CD14-positive monocyte (primary cell): ENCODE data around the gene EGFL8. TPM values are rescaled to one million over a fixed set of nuclear protein-coding genes. Genes with fewer than 3 reads are reported as not detected.

Experiments
- DNase-seq, 3 donors: peaks; one replicate each; pipeline ENCODE4 v3.0.0-alpha.2; 2011 to 2022
- H2AFZ ChIP-seq: 2 replicates; pipeline ENCODE4 v1.6.0; 2012; ENCODE audit warnings: mild to moderate bottlenecking, low read depth, low read length, inconsistent platforms; ENCODE audit not compliant: insufficient read depth, poor library complexity, severe bottlenecking
- H3K27ac ChIP-seq, 2 donors: 1 replicate in 1 of 2; 2 replicates in 1 of 2; pipeline ENCODE4 v1.5.1; 2012 to 2013; ENCODE audit warnings: low read length in 2 of 2, control low read depth in 1 of 2, inconsistent platforms in 1 of 2, low read depth in 1 of 2, mild to moderate bottlenecking in 1 of 2
- H3K27me3 ChIP-seq, 2 donors: one replicate each; pipeline versions ENCODE4 v1.6.0 to v1.6.1; 2011 to 2013; ENCODE audit warnings: low read length in 2 of 2; ENCODE audit not compliant: control insufficient read depth in 2 of 2, insufficient read depth in 2 of 2
- H3K36me3 ChIP-seq, 2 donors: replicated peaks in 1 of 2; 1 replicate in 1 of 2; 2 replicates in 1 of 2; pipeline versions ENCODE4 v1.5.1 to v1.6.1; 2012 to 2013; ENCODE audit warnings: low read length in 2 of 2, control low read depth in 1 of 2, inconsistent platforms in 1 of 2, mild to moderate bottlenecking in 1 of 2; ENCODE audit not compliant: insufficient read depth in 2 of 2, control insufficient read depth in 1 of 2
- H3K4me1 ChIP-seq, 2 donors: 1 replicate in 1 of 2; 2 replicates in 1 of 2; pipeline versions ENCODE4 v1.5.1 to v1.6.1; 2012 to 2013; ENCODE audit warnings: low read length in 2 of 2, control low read depth in 1 of 2, inconsistent platforms in 1 of 2, mild to moderate bottlenecking in 1 of 2, moderate library complexity in 1 of 2; ENCODE audit not compliant: insufficient read depth in 2 of 2, control insufficient read depth in 1 of 2
- H3K4me2 ChIP-seq: replicated peaks from 2 replicates; pipeline ENCODE3; 2012; ENCODE audit warnings: low read length, moderate library complexity, mild to moderate bottlenecking; ENCODE audit not compliant: poor library complexity, severe bottlenecking; ENCODE audit errors: extremely low read depth
- H3K4me3 ChIP-seq, 3 experiments: fragments of 200-600 bp in 1 of 3; sonication (generic) in 1 of 3; replicated peaks in 1 of 3; 1 replicate in 2 of 3; 2 replicates in 1 of 3; pipeline ENCODE4 v1.5.1; 2011 to 2013; ENCODE audit warnings: low read length in 3 of 3, mild to moderate bottlenecking in 3 of 3, control low read depth in 2 of 3, low read depth in 2 of 3, inconsistent platforms in 1 of 3, moderate library complexity in 1 of 3
- H3K79me2 ChIP-seq: 2 replicates; pipeline ENCODE4 v1.6.0; 2012; ENCODE audit warnings: mild to moderate bottlenecking, control low read depth, inconsistent platforms, low read length, moderate library complexity; ENCODE audit not compliant: insufficient read depth
- H3K9ac ChIP-seq: 2 replicates; pipeline ENCODE4 v1.6.0; 2017; ENCODE audit warnings: low read length, mild to moderate bottlenecking; ENCODE audit not compliant: insufficient read depth, poor library complexity, severe bottlenecking
- H3K9me3 ChIP-seq, 2 donors: replicated peaks in 1 of 2; 1 replicate in 1 of 2; 2 replicates in 1 of 2; pipeline versions ENCODE4 v1.5.1 to v1.6.1; 2012 to 2013; ENCODE audit warnings: low read length in 2 of 2, control low read depth in 1 of 2; ENCODE audit not compliant: control insufficient read depth in 1 of 2, insufficient read depth in 1 of 2
- H4K20me1 ChIP-seq: 2 replicates; pipeline ENCODE4 v1.6.0; 2012; ENCODE audit warnings: mild to moderate bottlenecking, low read length, control low read depth, moderate library complexity; ENCODE audit not compliant: insufficient read depth
- H3K27ac Mint-ChIP-seq, 7 donors: one replicate each; pipeline ENCODE4 v1.8.0; 2020; ENCODE audit warnings: mild to moderate bottlenecking in 7 of 7, mixed read lengths in 7 of 7, moderate library complexity in 6 of 7, inconsistent platforms in 2 of 7
- H3K27me3 Mint-ChIP-seq, 3 donors: one replicate each; pipeline ENCODE4 v1.8.0; 2021 to 2022; ENCODE audit warnings: low read depth in 3 of 3, mild to moderate bottlenecking in 3 of 3, mixed read lengths in 3 of 3, moderate library complexity in 3 of 3, inconsistent platforms in 1 of 3
- H3K36me3 Mint-ChIP-seq, 2 donors: one replicate each; pipeline ENCODE4 v1.8.0; 2020; ENCODE audit warnings: mixed read lengths in 2 of 2, inconsistent platforms in 1 of 2, mild to moderate bottlenecking in 1 of 2
- H3K4me1 Mint-ChIP-seq: one replicate; pipeline ENCODE4 v1.8.0; 2020; ENCODE audit warnings: mild to moderate bottlenecking, mixed read lengths
- H3K4me3 Mint-ChIP-seq, 2 donors: one replicate each; pipeline ENCODE4 v1.8.0; 2020; ENCODE audit warnings: mild to moderate bottlenecking in 2 of 2, mixed read lengths in 2 of 2, moderate library complexity in 1 of 2
- H3K9me3 Mint-ChIP-seq, 7 donors: one replicate each; pipeline ENCODE4 v1.8.0; 2020 to 2022; ENCODE audit warnings: mixed read lengths in 7 of 7, mild to moderate bottlenecking in 6 of 7, moderate library complexity in 6 of 7, inconsistent platforms in 2 of 7
- CTCF ChIP-seq: fragments of 200-600 bp; IDR thresholded peaks from one replicate; pipeline ENCODE4 v1.8.0; 2022; ENCODE audit warnings: antibody characterized with exemption, mild to moderate bottlenecking
- WGBS: methylation state at CpG from one replicate; pipeline ENCODE4 v1.1.5; 2013; ENCODE audit warnings: missing lambda C conversion rate; ENCODE audit not compliant: insufficient coverage; 5-methylcytosine and 5-hydroxymethylcytosine counted together
- intact Hi-C, 2 donors: fragments of 100-400 bp; cut with micrococcal nuclease; formaldehyde crosslinking; loops; one replicate each; pipeline versions ENCODE4 v1.15.0 to v1.15.1; 2023
- polyA plus RNA-seq, 3 donors: library from polyadenylated mRNA; depleted of rRNA in 1 of 3; unstranded in 2 of 3; stranded (reverse) in 1 of 3; fragments of 300-500 nt in 2 of 3; fragments of >200 nt in 1 of 3; fragmentation: Illumina TruSeq in 2 of 3; gene quantifications; 1 replicate in 2 of 3; 2 replicates in 1 of 3; pipeline ENCODE4 v1.2.3, GENCODE V29; 2012 to 2021

Gene EGFL8
- polyA plus RNA-seq, 3 donors = 0.22 to 1.8 TPM; not detected in 1

- Histone ChIP-seq H3K9ac (no peak overlapping the region), H3K4me2 (no peak overlapping the region), H3K4me3 (no peak overlapping the region), H3K36me3 (no peaks in the 10 kb centered on the region), H3K27me3 (peaks cover 0 to 3% of the 10 kb centered on the region in 2 donors), H3K27ac (no peak overlapping the region), H2AFZ (peak overlapping the region; percentile 32), H3K79me2 (peaks cover 8% of the 10 kb centered on the region), H4K20me1 (no peaks in the 10 kb centered on the region), H3K4me1 (peaks cover 15 to 18% of the 10 kb centered on the region in 2 donors), H3K9me3 (no peaks in the 10 kb centered on the region)
- no peaks in the 10 kb centered on the region for H3K9me3 Mint-ChIP-seq
- no peak for DNase-seq
- no CpG with 5 or more reads among the region's 4 CpGs for WGBS
- peaks cover 13 to 18% (median 16%) of the 10 kb centered on the region in 3 donors for H3K27me3 Mint-ChIP-seq
- H3K36me3 Mint-ChIP-seq = no peaks in the 10 kb centered on the region
- H3K4me3 Mint-ChIP-seq = no peak overlapping the region
- no peak for TF ChIP-seq CTCF
- intact Hi-C loops = loop anchor here in 1 of 2 donors (5.0 kb wide), 1 partner anchor 59 kb away; the partner anchor contains the start of genes GPSM3 and PBX2
- no peak overlapping the region for H3K27ac Mint-ChIP-seq
- H3K4me1 Mint-ChIP-seq = peaks cover 13% of the 10 kb centered on the region
Measured at GRCh38 chr6:32133786-32134185, 30.6 kb upstream of the EGFL8 start.

DNA sequence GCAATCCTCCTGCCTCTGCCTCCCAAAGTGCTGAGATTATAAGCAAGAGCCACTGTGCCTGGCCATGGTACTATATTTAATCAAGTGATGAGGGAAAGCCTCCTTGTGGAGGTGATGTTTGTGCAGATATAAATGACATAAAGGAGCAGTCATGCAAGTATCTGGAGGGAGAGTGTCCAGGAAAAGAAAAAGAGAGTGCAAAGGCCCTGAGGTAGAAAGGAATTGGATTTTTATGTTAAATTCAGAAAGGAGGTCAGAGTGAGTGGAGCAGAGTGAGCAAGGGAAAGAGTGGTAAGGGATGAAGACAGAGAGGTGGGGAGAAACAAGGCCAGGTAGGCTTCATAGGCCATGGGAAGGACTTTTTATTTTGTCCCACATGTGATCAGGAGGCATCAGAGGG lies 26.9 kb upstream of the EGFL8 start:
- Mint-ChIP-seq H3K36me3 (no peaks in the 10 kb centered on the region), H3K4me3 (no peak overlapping the region), H3K4me1 (peaks cover 5% of the 10 kb centered on the region), H3K9me3 (no peaks in the 10 kb centered on the region), H3K27me3 (peaks cover 13 to 18% (median 16%) of the 10 kb centered on the region in 3 donors), H3K27ac (no peak overlapping the region)
- Histone ChIP-seq H3K4me2 (no peak overlapping the region), H3K27me3 (peaks cover 0 to 3% of the 10 kb centered on the region in 2 donors), H3K4me1 (no peaks in the 10 kb centered on the region), H4K20me1 (no peaks in the 10 kb centered on the region), H2AFZ (no peak overlapping the region), H3K4me3 (no peak overlapping the region), H3K79me2 (no peaks in the 10 kb centered on the region), H3K27ac (no peak overlapping the region), H3K9me3 (no peaks in the 10 kb centered on the region), H3K9ac (no peak overlapping the region), H3K36me3 (no peaks in the 10 kb centered on the region)
- intact Hi-C loops = no loop called here
- no peak for DNase-seq
- TF ChIP-seq CTCF = no peak
